Breast epithelium (tissue), 4 donors: ENCODE measurements around the gene GRAP. TPM values are rescaled to one million over a fixed set of nuclear protein-coding genes. Genes with fewer than 3 reads are reported as not detected.

Experiments used
- DNase-seq, 2 donors: peaks; one replicate each; pipeline ENCODE4 v3.0.0-alpha.2; 2019; ENCODE audit warnings: low spot score in 2 of 2
- H3K27ac ChIP-seq, 2 donors: fragments of 200-600 bp; sonication (generic) in 1 of 2; one replicate each; pipeline ENCODE4 v1.5.1; 2016 to 2019; ENCODE audit warnings: mild to moderate bottlenecking in 1 of 2
- H3K27me3 ChIP-seq, 2 donors: fragments of 200-600 bp; sonication (generic) in 1 of 2; one replicate each; pipeline versions ENCODE4 v1.5.1 to v1.6.0; 2017 to 2019; ENCODE audit warnings: control low read depth in 1 of 2, mild to moderate bottlenecking in 1 of 2
- H3K36me3 ChIP-seq: fragments of 200-600 bp; one replicate; pipeline ENCODE4 v1.5.1; 2019
- H3K4me1 ChIP-seq, 2 donors: fragments of 200-600 bp; sonication (generic); one replicate each; pipeline ENCODE4 v1.5.1; 2016 to 2019; ENCODE audit warnings: control low read depth in 1 of 2
- H3K4me3 ChIP-seq, 3 donors: fragments of 200-600 bp; sonication (generic); 1 replicate in 2 of 3; 2 replicates in 1 of 3; pipeline ENCODE4 v1.5.1; 2016 to 2019; ENCODE audit warnings: mild to moderate bottlenecking in 3 of 3, moderate library complexity in 2 of 3
- H3K9me3 ChIP-seq, 2 donors: fragments of 200-600 bp; sonication (generic) in 1 of 2; one replicate each; pipeline ENCODE4 v1.5.1; 2016 to 2019; ENCODE audit warnings: control low read depth in 1 of 2
- POLR2A ChIP-seq: fragments of 450-650 bp; IDR thresholded peaks from one replicate; pipeline ENCODE4 v1.6.1; 2016; ENCODE audit warnings: antibody characterized with exemption, mild to moderate bottlenecking, moderate library complexity
- POLR2AphosphoS5 ChIP-seq, 3 donors: sonication (generic); formaldehyde crosslinking; IDR thresholded peaks; one replicate each; pipeline ENCODE4 v1.6.1; 2017; ENCODE audit warnings: antibody characterized with exemption in 3 of 3
- intact Hi-C: fragments of 100-400 bp; cut with DNase I; formaldehyde crosslinking; loops from one replicate; pipeline ENCODE4 v1.15.1; 2023; ENCODE audit warnings: low total_unique reads
- total RNA-seq, 3 donors: library from RNA; depleted of rRNA; stranded (reverse); fragments of >200 nt; gene quantifications; one replicate each; pipeline ENCODE4 v1.1.0, GENCODE V29; 2016
- TF ChIP-seq, protein P1 (sequence below), 3 donors: fragments of 450-650 bp; IDR thresholded peaks; one replicate each; pipeline ENCODE4 v1.5.1; 2016 to 2017; ENCODE audit warnings: antibody characterized with exemption in 3 of 3, mild to moderate bottlenecking in 3 of 3, moderate library complexity in 3 of 3

Gene GRAP
- total RNA-seq, 3 donors from 2014 or later: 1.8 to 9.8 (median 2.2) TPM

DNA sequence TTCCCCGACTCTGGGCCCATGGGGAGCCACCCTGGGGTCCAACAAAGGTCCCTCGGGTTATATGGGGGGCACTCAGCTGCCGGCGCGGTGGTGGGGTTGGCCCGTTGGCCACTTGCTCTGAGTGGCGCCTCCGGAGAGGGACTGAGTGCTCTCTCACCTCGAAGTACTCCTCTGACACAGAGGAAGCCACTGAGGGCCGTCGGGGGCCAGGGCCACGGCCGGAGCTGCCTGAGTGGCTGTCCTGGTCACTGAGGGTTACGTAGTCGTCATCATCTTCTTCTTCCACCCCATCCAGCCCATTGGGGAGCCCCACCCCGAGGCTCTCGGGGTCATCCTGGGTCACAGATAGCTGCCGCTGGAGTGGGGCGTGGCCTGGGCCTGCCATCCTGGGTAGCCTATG lies 69.1 kb downstream of the GRAP start:
- no peak overlapping the region for H3K27ac ChIP-seq
- no peaks in the 10 kb centered on the region for H3K4me1 ChIP-seq
- no peaks in the 10 kb centered on the region for H3K36me3 ChIP-seq
- no peak for DNase-seq
- no peak for TF ChIP-seq POLR2A
- TF ChIP-seq, protein P1, sequence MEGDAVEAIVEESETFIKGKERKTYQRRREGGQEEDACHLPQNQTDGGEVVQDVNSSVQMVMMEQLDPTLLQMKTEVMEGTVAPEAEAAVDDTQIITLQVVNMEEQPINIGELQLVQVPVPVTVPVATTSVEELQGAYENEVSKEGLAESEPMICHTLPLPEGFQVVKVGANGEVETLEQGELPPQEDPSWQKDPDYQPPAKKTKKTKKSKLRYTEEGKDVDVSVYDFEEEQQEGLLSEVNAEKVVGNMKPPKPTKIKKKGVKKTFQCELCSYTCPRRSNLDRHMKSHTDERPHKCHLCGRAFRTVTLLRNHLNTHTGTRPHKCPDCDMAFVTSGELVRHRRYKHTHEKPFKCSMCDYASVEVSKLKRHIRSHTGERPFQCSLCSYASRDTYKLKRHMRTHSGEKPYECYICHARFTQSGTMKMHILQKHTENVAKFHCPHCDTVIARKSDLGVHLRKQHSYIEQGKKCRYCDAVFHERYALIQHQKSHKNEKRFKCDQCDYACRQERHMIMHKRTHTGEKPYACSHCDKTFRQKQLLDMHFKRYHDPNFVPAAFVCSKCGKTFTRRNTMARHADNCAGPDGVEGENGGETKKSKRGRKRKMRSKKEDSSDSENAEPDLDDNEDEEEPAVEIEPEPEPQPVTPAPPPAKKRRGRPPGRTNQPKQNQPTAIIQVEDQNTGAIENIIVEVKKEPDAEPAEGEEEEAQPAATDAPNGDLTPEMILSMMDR (IDR thresholded peaks at IDR 0.05): no peak
- no peak for TF ChIP-seq POLR2AphosphoS5 (IDR thresholded peaks at IDR 0.05)
- intact Hi-C loops: no loop called here
- no peaks in the 10 kb centered on the region for H3K9me3 ChIP-seq
- no peak overlapping the region for H3K4me3 ChIP-seq
- H3K27me3 ChIP-seq: no peaks in the 10 kb centered on the region

DNA sequence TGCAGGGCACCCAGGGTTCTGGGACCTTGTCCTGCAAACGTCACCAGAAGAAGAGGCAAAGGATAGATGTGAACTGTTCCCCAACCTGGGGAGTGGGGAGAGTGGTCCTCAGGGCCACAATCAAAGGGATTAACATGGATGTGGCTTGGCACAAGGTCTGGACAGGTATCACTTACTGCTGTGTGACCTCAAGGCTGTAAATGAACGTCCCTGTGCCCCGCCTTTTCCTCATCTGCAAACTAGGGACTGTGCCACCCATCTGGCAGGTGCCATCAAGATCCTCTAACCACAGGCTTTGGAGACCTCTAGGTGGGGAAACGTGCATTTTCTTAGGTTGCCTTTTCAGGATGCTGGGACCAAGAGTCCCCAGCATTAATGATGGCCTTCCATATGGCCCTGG lies 69.7 kb downstream of the GRAP start:
- Histone ChIP-seq H3K36me3 (no peaks in the 10 kb centered on the region), H3K4me1 (no peaks in the 10 kb centered on the region), H3K27me3 (no peaks in the 10 kb centered on the region), H3K4me3 (no peak overlapping the region), H3K9me3 (no peaks in the 10 kb centered on the region), H3K27ac (no peak overlapping the region)
- intact Hi-C loops: no loop called here
- no peak for DNase-seq
- no peak for TF ChIP-seq POLR2A

DNA sequence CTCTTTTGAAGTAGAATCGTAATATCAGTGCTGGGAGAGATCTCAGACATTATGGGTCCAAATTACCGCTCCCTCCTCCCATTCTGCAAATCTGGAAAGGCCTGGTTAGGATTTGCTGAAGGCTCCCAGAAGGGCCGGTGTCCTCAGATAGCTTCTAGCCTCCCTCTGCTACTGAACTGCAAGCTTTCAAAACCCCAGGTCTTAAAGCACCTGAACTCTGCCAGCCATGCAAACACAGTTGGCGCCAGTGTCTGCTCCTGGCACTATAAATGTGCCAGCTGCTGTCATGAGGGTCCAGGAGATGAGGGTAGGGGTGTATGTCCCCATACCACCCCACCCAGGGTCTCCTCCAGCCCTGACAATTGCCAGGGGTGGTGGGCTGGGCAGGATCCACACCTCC lies 70.6 kb downstream of the GRAP start:
- DNase-seq: no peak
- no peak for TF ChIP-seq POLR2AphosphoS5 (IDR thresholded peaks at IDR 0.05)
- TF ChIP-seq POLR2A: no peak
- TF ChIP-seq, protein P1 (IDR thresholded peaks at IDR 0.05): no peak
- intact Hi-C loops: no loop called here
- no peaks in the 10 kb centered on the region for H3K4me1 ChIP-seq
- no peak overlapping the region for H3K4me3 ChIP-seq
- no peaks in the 10 kb centered on the region for H3K9me3 ChIP-seq
- H3K27ac ChIP-seq: no peak overlapping the region
- no peaks in the 10 kb centered on the region for H3K36me3 ChIP-seq
- H3K27me3 ChIP-seq: no peaks in the 10 kb centered on the region

DNA sequence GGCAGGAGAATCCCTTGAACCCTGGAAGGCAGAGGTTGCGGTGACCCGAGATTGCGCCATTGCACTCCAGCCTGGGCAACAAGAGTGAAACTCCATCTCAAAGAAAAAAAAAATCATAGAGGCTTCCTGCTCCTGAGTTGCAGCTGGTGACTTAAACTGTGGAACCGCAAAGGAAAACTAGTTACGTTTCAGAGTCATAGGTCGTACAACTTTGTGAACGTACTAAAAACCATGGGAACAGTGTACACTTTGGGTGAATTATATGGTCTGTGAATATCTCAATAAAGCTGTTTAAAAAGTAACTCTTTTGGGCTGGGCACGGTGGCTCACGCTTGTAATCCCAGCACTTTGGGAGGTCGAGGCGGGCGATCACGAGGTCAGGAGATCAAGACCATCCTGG lies 71.2 kb downstream of the GRAP start:
- Histone ChIP-seq H3K27ac (no peak overlapping the region), H3K4me1 (no peaks in the 10 kb centered on the region), H3K9me3 (no peaks in the 10 kb centered on the region), H3K4me3 (no peak overlapping the region), H3K27me3 (no peaks in the 10 kb centered on the region), H3K36me3 (no peaks in the 10 kb centered on the region)
- DNase-seq: no peak
- intact Hi-C loops: no loop called here
- no peak for TF ChIP-seq POLR2AphosphoS5 (IDR thresholded peaks at IDR 0.05)
- TF ChIP-seq, protein P1 (IDR thresholded peaks at IDR 0.05): no peak

DNA sequence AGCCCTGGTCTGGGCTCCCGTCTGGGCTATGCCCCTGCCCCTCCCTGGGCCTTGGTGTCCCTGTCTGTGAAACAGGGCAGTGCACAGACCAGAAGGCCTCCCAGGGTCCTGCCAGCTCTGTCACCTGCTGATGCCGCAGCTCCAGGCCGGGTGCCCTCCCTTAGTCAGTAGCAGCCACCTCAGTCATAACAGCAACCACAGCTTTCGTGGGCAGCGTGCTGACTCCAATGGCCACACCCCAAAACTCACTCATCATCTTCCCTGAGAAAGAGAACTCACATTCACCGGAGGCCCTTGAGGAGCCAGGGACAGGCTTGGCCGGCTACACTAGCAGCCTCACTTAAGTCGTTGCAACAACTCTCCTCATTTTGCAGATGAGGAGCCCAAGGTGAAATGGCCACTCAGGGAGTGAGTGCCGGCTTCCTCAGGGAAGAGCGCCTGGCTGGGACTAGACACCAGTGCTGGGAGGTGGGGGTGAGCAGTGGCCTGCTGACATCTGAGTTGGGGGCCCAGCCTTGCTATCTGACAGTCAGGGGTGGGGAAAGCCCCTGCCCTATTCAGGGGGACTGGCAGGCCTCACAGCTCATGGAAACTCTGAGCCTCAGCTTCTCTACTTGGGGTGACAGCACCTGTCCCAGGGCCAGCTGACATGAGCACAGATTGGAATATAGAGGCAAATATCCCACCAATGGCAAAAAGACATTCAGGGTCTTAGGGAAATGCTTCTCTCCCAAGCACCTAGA lies 72.2 kb downstream of the GRAP start:
- TF ChIP-seq, protein P1 (IDR thresholded peaks at IDR 0.05): no peak
- TF ChIP-seq POLR2A (no peak), POLR2AphosphoS5 (IDR thresholded peaks at IDR 0.05) (no peak)
- intact Hi-C loops: no loop called here
- Histone ChIP-seq H3K36me3 (no peaks in the 10 kb centered on the region), H3K9me3 (no peaks in the 10 kb centered on the region), H3K27me3 (no peaks in the 10 kb centered on the region), H3K4me1 (no peaks in the 10 kb centered on the region), H3K27ac (no peak overlapping the region), H3K4me3 (no peak overlapping the region)
- no peak for DNase-seq
